Lower leg skin (tissue), 4 donors: ENCODE measurements around the gene SEMA3D. TPM values are rescaled to one million over a fixed set of nuclear protein-coding genes. Genes with fewer than 3 reads are reported as not detected.
A peak's percentile ranks its signal among the peaks of the same experiment; 100 is the strongest.

Experiments
- DNase-seq, 2 donors: peaks; one replicate each; pipeline ENCODE4 v3.0.0-alpha.2; 2019; ENCODE audit warnings: low spot score in 2 of 2
- H3K4me3 ChIP-seq: fragments of 200-600 bp; sonication (generic); 2 replicates; pipeline ENCODE4 v1.5.1; 2017; ENCODE audit warnings: mild to moderate bottlenecking, low read depth; ENCODE audit not compliant: poor library complexity, severe bottlenecking
- POLR2A ChIP-seq, 2 donors: fragments of 450-650 bp; IDR thresholded peaks; one replicate each; pipeline ENCODE4 v1.6.1; 2016 to 2017; ENCODE audit warnings: antibody characterized with exemption in 2 of 2, mild to moderate bottlenecking in 1 of 2, moderate library complexity in 1 of 2
- WGBS, 2 donors: methylation state at CpG; one replicate each; pipeline ENCODE4 v1.1.5; 2018; 5-methylcytosine and 5-hydroxymethylcytosine counted together
- intact Hi-C: fragments of 100-400 bp; cut with DNase I; formaldehyde crosslinking; loops from one replicate; pipeline ENCODE4 v1.15.0; 2023; ENCODE audit warnings: low total_unique reads
- total RNA-seq, 4 donors: library from RNA; depleted of rRNA; stranded (reverse); fragments of >200 nt; gene quantifications; one replicate each; pipeline ENCODE4 v1.1.0, GENCODE V29; 2016
- TF ChIP-seq, protein P1 (sequence below), 3 donors: fragments of 450-650 bp; IDR thresholded peaks; one replicate each; pipeline ENCODE4 v1.5.1; 2016; ENCODE audit warnings: antibody characterized with exemption in 3 of 3, mild to moderate bottlenecking in 3 of 3, moderate library complexity in 2 of 3

The SEMA3D gene
- total RNA-seq, 4 donors from 2014 or later, result 2.4 to 4.7 (median 2.7) TPM

DNA sequence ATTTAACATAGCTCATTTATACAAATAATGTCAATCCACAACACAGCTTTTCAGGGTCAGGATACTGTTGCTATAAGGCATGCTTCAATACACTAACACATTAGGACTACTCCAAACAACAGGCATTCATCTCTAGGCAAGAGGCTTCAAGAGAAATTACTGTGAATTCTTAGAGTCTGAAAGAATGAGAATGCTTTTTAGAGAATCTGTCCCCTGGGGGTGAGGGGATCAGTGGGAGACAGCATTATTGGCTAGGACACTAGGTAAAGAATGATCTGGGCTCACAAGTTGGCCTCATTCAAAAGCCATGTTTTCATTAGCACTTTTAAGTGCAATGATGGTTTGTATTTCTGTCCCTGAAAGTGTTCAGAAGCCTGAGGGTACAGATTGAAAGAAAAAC, 132.6 kb downstream of the SEMA3D start:
- TF ChIP-seq, protein P1, sequence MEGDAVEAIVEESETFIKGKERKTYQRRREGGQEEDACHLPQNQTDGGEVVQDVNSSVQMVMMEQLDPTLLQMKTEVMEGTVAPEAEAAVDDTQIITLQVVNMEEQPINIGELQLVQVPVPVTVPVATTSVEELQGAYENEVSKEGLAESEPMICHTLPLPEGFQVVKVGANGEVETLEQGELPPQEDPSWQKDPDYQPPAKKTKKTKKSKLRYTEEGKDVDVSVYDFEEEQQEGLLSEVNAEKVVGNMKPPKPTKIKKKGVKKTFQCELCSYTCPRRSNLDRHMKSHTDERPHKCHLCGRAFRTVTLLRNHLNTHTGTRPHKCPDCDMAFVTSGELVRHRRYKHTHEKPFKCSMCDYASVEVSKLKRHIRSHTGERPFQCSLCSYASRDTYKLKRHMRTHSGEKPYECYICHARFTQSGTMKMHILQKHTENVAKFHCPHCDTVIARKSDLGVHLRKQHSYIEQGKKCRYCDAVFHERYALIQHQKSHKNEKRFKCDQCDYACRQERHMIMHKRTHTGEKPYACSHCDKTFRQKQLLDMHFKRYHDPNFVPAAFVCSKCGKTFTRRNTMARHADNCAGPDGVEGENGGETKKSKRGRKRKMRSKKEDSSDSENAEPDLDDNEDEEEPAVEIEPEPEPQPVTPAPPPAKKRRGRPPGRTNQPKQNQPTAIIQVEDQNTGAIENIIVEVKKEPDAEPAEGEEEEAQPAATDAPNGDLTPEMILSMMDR (IDR thresholded peaks at IDR 0.05), result no peak
- TF ChIP-seq POLR2A (IDR thresholded peaks at IDR 0.05), result no peak
- no peak overlapping the region for H3K4me3 ChIP-seq
- no peak for DNase-seq
- intact Hi-C loops, result no loop called here

DNA sequence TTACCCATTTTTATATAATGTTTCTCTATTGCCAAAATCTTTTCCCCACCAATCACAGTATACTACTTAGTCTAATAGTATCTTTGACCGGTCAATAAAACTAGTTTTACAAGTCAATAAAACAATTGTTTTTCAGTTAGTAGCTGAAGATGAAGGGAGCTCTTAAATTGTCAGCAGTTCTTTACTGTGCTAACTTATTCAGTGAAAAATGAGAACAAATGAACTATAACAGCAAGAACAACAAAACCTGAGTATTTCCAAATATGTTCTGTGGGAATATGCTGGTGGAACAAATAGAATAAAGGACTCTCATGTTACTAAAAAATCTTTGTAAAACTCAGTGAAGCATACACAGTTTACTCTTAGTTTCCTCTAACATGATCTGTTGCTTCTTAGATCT, 134.0 kb downstream of the SEMA3D start:
- WGBS, 2 donors, result 90 to 92% methylated on average over 1 of the region's 1 CpG
- TF ChIP-seq, protein P1 (IDR thresholded peaks at IDR 0.05), result no peak
- TF ChIP-seq POLR2A (IDR thresholded peaks at IDR 0.05), result no peak
- no peak overlapping the region for H3K4me3 ChIP-seq
- intact Hi-C loops, result no loop called here
- DNase-seq, result no peak

DNA sequence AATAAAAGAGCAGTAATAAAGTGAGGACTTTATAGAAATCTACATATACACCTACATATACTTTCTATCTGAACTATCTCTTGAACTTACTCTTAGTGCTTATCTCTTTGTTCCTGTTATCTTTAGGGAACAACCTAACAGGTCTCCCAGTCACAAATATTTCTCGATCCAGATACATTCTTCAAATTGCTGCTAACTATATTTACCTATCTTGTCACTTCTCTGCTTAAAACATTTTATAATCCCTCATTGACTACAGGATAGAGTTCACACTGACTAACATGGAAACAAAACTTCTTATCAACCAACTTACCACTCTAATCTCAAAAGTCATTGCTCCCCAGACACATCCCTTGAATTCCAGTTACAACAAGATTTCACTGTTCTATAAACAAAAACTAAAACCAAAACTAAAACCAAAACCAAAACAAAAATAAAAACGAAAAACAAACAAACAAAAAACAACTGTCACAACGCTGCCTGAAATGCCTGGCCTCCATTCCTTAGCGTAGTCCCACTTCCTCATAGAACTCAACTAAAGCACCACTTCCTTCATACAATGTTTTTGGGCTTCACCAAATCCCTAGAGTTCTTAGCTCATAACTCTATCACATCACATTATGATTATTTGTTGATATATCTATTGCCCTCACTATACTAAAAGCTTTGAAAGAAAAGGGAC, 134.7 kb downstream of the SEMA3D start:
- 87 to 91% methylated on average over 4 of the region's 4 CpGs for WGBS, 2 donors

DNA sequence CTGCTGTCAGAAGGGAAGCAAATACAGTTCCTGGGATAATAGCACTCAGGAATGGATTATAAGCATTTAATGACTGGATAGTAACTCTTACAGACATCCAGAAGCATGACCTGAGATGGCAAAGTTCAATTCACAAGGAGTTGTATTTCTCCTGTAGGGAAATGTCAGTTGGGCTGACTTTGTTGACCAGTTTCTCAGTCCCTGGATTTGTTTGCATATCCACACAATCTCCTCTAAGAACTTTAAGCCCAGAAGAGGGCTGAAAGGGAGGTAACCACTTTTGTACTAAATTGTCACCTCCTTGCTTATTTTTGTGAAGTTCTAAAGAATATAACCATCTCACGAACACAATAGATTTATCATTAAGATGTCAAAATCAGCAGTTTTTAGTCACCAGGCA, 140.3 kb downstream of the SEMA3D start:
- 92 to 100% methylated on average over 1 of the region's 1 CpG for WGBS, 2 donors
- no peak for TF ChIP-seq POLR2A (IDR thresholded peaks at IDR 0.05)
- TF ChIP-seq, protein P1 (IDR thresholded peaks at IDR 0.05), result no peak
- intact Hi-C loops, result loop anchor here (10.0 kb wide), 1 partner anchor 508 kb away; no protein-coding TSS in a partner anchor
- no peak overlapping the region for H3K4me3 ChIP-seq
- DNase-seq, result no peak

More for the DNA sequence above, 134.7 kb downstream of the SEMA3D start:
- TF ChIP-seq POLR2A (IDR thresholded peaks at IDR 0.05), result no peak
- TF ChIP-seq, protein P1 (IDR thresholded peaks at IDR 0.05), result no peak
- DNase-seq, result no peak
- H3K4me3 ChIP-seq, result no peak overlapping the region
- intact Hi-C loops, result no loop called here

DNA sequence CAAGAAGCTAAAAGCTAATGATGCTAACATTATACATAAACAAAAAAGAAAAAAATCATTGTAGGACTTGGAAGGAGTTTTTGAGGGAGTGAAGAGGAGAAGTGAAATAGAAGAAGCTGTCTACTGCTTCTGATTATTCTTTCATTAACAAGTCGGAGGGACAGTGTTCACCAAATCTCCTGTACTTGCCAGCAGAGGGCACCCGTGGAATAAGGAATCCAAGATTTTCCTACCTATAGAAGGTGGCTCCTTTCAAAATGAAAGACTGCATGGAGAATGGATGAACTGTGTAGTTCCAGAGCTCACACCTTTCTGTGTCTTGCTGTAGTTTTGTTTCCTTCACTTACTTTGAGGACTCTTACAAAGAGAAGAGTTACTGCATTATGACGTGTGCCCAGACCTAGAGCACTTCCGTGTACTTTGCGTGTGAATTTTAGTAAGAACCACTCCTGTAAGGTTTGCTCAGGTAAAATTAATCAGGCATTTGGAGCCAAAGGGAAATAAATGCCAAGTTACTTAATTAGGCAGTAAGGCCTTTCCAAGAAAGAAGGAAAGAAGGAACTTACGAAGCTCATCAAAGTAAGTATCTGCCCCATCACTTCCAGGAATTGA, 145.1 kb downstream of the SEMA3D start:
- no peak overlapping the region for H3K4me3 ChIP-seq
- DNase-seq, result peak; percentile 59 to 92
- WGBS, 2 donors, result 33 to 46% methylated on average over 6 of the region's 6 CpGs
- TF ChIP-seq, protein P1 (IDR thresholded peaks at IDR 0.05), result peak in 1 of 3 donors; percentile 52
- no peak for TF ChIP-seq POLR2A (IDR thresholded peaks at IDR 0.05)
- intact Hi-C loops, result loop anchor here (10.0 kb wide), 1 partner anchor 513 kb away; no protein-coding TSS in a partner anchor
